GM18907 (cell line): ENCODE results near the gene CPA2.
A peak's percentile ranks its signal among the peaks of the same experiment; 100 is the strongest.

Experiments used
- ATAC-seq: cut with Tn5 transposase; IDR thresholded peaks from one replicate; pipeline ENCODE4 v1.9.1; 2021; ENCODE audit warnings: mild to moderate bottlenecking, moderate library complexity; ENCODE audit not compliant: unreplicated experiment

CPA2 gene

GRCh38 chr7:130278860-130279259 is 12.2 kb downstream of the CPA2 start:
- ATAC-seq: no peak

- ATAC-seq: no peak
These were observed 12.6 kb downstream of the CPA2 start for GRCh38 chr7:130279286-130279685.

- no peak for ATAC-seq
These were observed 13.2 kb downstream of the CPA2 start for GRCh38 chr7:130279906-130280305.

GRCh38 chr7:130281260-130281659 is 14.6 kb downstream of the CPA2 start:
- no peak for ATAC-seq

- no peak for ATAC-seq
These were observed 20.2 kb downstream of the CPA2 start for GRCh38 chr7:130286881-130287280.

- ATAC-seq: no peak
These were observed 21.5 kb downstream of the CPA2 start for GRCh38 chr7:130288168-130288567.

GRCh38 chr7:130288829-130289228 is 22.2 kb downstream of the CPA2 start:
- no peak for ATAC-seq

- ATAC-seq: no peak
These were observed 22.8 kb downstream of the CPA2 start for GRCh38 chr7:130289478-130289877.

- no peak for ATAC-seq
These were observed 24.1 kb downstream of the CPA2 start for GRCh38 chr7:130290745-130291144.

- peak; percentile 28 for ATAC-seq
These were observed 26.1 kb downstream of the CPA2 start, which contains the start of gene CPA4 for GRCh38 chr7:130292682-130293257. CPA4 (plus strand) TSS chr7:130293161; CDS start chr7:130293181, 20 bp downstream.

- ATAC-seq: peak; percentile 52
These were observed 26.9 kb downstream of the CPA2 start for GRCh38 chr7:130293521-130293920.

GRCh38 chr7:130294314-130294713 is 27.7 kb downstream of the CPA2 start:
- no peak for ATAC-seq

GRCh38 chr7:130296221-130296951 is 29.7 kb downstream of the CPA2 start:
- no peak for ATAC-seq

- ATAC-seq: no peak
These were observed 31.2 kb downstream of the CPA2 start for GRCh38 chr7:130297628-130298543.

- ATAC-seq: no peak
These were observed 32.1 kb downstream of the CPA2 start for GRCh38 chr7:130298544-130299326.

- no peak for ATAC-seq
These were observed 33.2 kb downstream of the CPA2 start for GRCh38 chr7:130299866-130300265.

GRCh38 chr7:130301501-130302020 is 34.9 kb downstream of the CPA2 start:
- no peak for ATAC-seq

GRCh38 chr7:130302649-130303048 is 36.0 kb downstream of the CPA2 start:
- ATAC-seq: no peak

- ATAC-seq: no peak
These were observed 36.5 kb downstream of the CPA2 start for GRCh38 chr7:130303127-130303526.

- no peak for ATAC-seq
These were observed 36.9 kb downstream of the CPA2 start for GRCh38 chr7:130303551-130303950.

GRCh38 chr7:130303982-130304381 is 37.3 kb downstream of the CPA2 start:
- no peak for ATAC-seq
